Stimulated activated effector memory CD8-positive, alpha-beta T cell treated with anti-CD3 and anti-CD28 coated beads, Interleukin-12 subunit alpha, Interleukin-12 subunit beta, amount 100 ng/mL, for 72 hours (primary cell): ENCODE data around the gene CACNA1C.

ENCODE experiments used
- ATAC-seq: fragments of 150-1000 bp; cut with Tn5 transposase; 2 replicates; pipeline ENCODE4 v1.10.0; 2021
- DNase-seq, 2 donors: peaks; one replicate each; pipeline ENCODE4 v3.0.0; 2021 to 2022; ENCODE audit warnings: low spot score in 2 of 2
- H3K27ac Mint-ChIP-seq: one replicate; pipeline ENCODE4 v1.8.0; 2022; ENCODE audit warnings: mild to moderate bottlenecking, mixed read lengths
- H3K36me3 Mint-ChIP-seq: one replicate; pipeline ENCODE4 v1.8.0; 2022; ENCODE audit warnings: mild to moderate bottlenecking, mixed read lengths
- H3K4me1 Mint-ChIP-seq: one replicate; pipeline ENCODE4 v1.8.0; 2022; ENCODE audit warnings: mixed read lengths
- H3K4me3 Mint-ChIP-seq: one replicate; pipeline ENCODE4 v1.8.0; 2022; ENCODE audit warnings: mild to moderate bottlenecking, mixed read lengths
- H3K9me3 Mint-ChIP-seq: one replicate; pipeline ENCODE4 v1.8.0; 2022; ENCODE audit warnings: mixed read lengths

Gene CACNA1C

GRCh38 chr12:2417481-2418160 is 364.8 kb downstream of the CACNA1C start:
- Mint-ChIP-seq H3K9me3 (no peaks in the 10 kb centered on the region), H3K4me1 (no peaks in the 10 kb centered on the region), H3K4me3 (no peak overlapping the region), H3K36me3 (no peaks in the 10 kb centered on the region), H3K27ac (no peak overlapping the region)
- DNase-seq (no peak), ATAC-seq (no peak)

- Mint-ChIP-seq H3K4me1 (no peaks in the 10 kb centered on the region), H3K4me3 (no peak overlapping the region), H3K9me3 (no peaks in the 10 kb centered on the region), H3K36me3 (no peaks in the 10 kb centered on the region), H3K27ac (no peak overlapping the region)
- ATAC-seq (no peak), DNase-seq (no peak)
Measured at GRCh38 chr12:2418579-2418978, 365.8 kb downstream of the CACNA1C start.

- no peak overlapping the region for H3K27ac Mint-ChIP-seq
- no peak for ATAC-seq
- DNase-seq, result no peak
- H3K36me3 Mint-ChIP-seq, result no peaks in the 10 kb centered on the region
- no peaks in the 10 kb centered on the region for H3K4me1 Mint-ChIP-seq
- H3K9me3 Mint-ChIP-seq, result no peaks in the 10 kb centered on the region
- no peak overlapping the region for H3K4me3 Mint-ChIP-seq
Measured at GRCh38 chr12:2422591-2422990, 369.8 kb downstream of the CACNA1C start.

- H3K36me3 Mint-ChIP-seq, result no peaks in the 10 kb centered on the region
Measured at GRCh38 chr12:2429032-2429431, 376.2 kb downstream of the CACNA1C start.

GRCh38 chr12:2431810-2432209 is 379.0 kb downstream of the CACNA1C start:
- H3K4me3 Mint-ChIP-seq, result no peak overlapping the region
- H3K36me3 Mint-ChIP-seq, result no peaks in the 10 kb centered on the region
- H3K9me3 Mint-ChIP-seq, result no peaks in the 10 kb centered on the region
- no peak overlapping the region for H3K27ac Mint-ChIP-seq
- no peak for ATAC-seq
- DNase-seq, result no peak
- H3K4me1 Mint-ChIP-seq, result no peaks in the 10 kb centered on the region

More at GRCh38 chr12:2429032-2429431, 376.2 kb downstream of the CACNA1C start:
- no peaks in the 10 kb centered on the region for H3K9me3 Mint-ChIP-seq
- ATAC-seq (no peak), DNase-seq (no peak)
- no peak overlapping the region for H3K4me3 Mint-ChIP-seq
- no peak overlapping the region for H3K27ac Mint-ChIP-seq
- no peaks in the 10 kb centered on the region for H3K4me1 Mint-ChIP-seq

- Mint-ChIP-seq H3K4me1 (no peaks in the 10 kb centered on the region), H3K27ac (no peak overlapping the region), H3K36me3 (no peaks in the 10 kb centered on the region), H3K4me3 (no peak overlapping the region), H3K9me3 (no peaks in the 10 kb centered on the region)
- no peak for ATAC-seq
- no peak for DNase-seq
Measured at GRCh38 chr12:2432856-2433255, 380.1 kb downstream of the CACNA1C start.

GRCh38 chr12:2435511-2435910 is 382.7 kb downstream of the CACNA1C start:
- ATAC-seq, result no peak
- Mint-ChIP-seq H3K4me3 (no peak overlapping the region), H3K4me1 (no peaks in the 10 kb centered on the region), H3K9me3 (no peaks in the 10 kb centered on the region), H3K27ac (no peak overlapping the region), H3K36me3 (no peaks in the 10 kb centered on the region)
- DNase-seq, result no peak

- Mint-ChIP-seq H3K4me1 (no peaks in the 10 kb centered on the region), H3K36me3 (no peaks in the 10 kb centered on the region), H3K27ac (no peak overlapping the region), H3K4me3 (no peak overlapping the region), H3K9me3 (no peaks in the 10 kb centered on the region)
- DNase-seq (no peak), ATAC-seq (peak; percentile 11)
Measured at GRCh38 chr12:2439332-2440100, 386.7 kb downstream of the CACNA1C start.

- Mint-ChIP-seq H3K9me3 (no peaks in the 10 kb centered on the region), H3K4me3 (no peak overlapping the region), H3K36me3 (no peaks in the 10 kb centered on the region), H3K27ac (no peak overlapping the region), H3K4me1 (no peaks in the 10 kb centered on the region)
- DNase-seq (no peak), ATAC-seq (no peak)
Measured at GRCh38 chr12:2443776-2444175, 391.0 kb downstream of the CACNA1C start.

GRCh38 chr12:2445968-2446367 is 393.2 kb downstream of the CACNA1C start:
- peaks cover 5% of the 10 kb centered on the region for H3K4me1 Mint-ChIP-seq
- H3K4me3 Mint-ChIP-seq, result no peak overlapping the region
- ATAC-seq (no peak), DNase-seq (no peak)
- H3K27ac Mint-ChIP-seq, result no peak overlapping the region
- H3K36me3 Mint-ChIP-seq, result no peaks in the 10 kb centered on the region
- H3K9me3 Mint-ChIP-seq, result no peaks in the 10 kb centered on the region

GRCh38 chr12:2447861-2448260 is 395.1 kb downstream of the CACNA1C start:
- ATAC-seq, result no peak
- Mint-ChIP-seq H3K36me3 (no peaks in the 10 kb centered on the region), H3K4me3 (no peak overlapping the region), H3K9me3 (no peaks in the 10 kb centered on the region), H3K4me1 (peaks cover 5% of the 10 kb centered on the region), H3K27ac (no peak overlapping the region)
- DNase-seq, result no peak

GRCh38 chr12:2449586-2449985 is 396.8 kb downstream of the CACNA1C start:
- ATAC-seq, result no peak
- Mint-ChIP-seq H3K4me3 (no peak overlapping the region), H3K9me3 (no peaks in the 10 kb centered on the region), H3K4me1 (peaks cover 5% of the 10 kb centered on the region), H3K27ac (no peak overlapping the region), H3K36me3 (no peaks in the 10 kb centered on the region)
- no peak for DNase-seq

GRCh38 chr12:2450553-2450952 is 397.8 kb downstream of the CACNA1C start:
- Mint-ChIP-seq H3K36me3 (no peaks in the 10 kb centered on the region), H3K27ac (no peak overlapping the region), H3K4me1 (peaks cover 5% of the 10 kb centered on the region), H3K4me3 (no peak overlapping the region), H3K9me3 (no peaks in the 10 kb centered on the region)
- DNase-seq (no peak), ATAC-seq (no peak)

GRCh38 chr12:2451025-2451424 is 398.2 kb downstream of the CACNA1C start:
- ATAC-seq (no peak), DNase-seq (no peak)
- no peak overlapping the region for H3K27ac Mint-ChIP-seq
- H3K4me3 Mint-ChIP-seq, result no peak overlapping the region
- H3K4me1 Mint-ChIP-seq, result peaks cover 5% of the 10 kb centered on the region
- no peaks in the 10 kb centered on the region for H3K36me3 Mint-ChIP-seq
- H3K9me3 Mint-ChIP-seq, result no peaks in the 10 kb centered on the region

- no peaks in the 10 kb centered on the region for H3K36me3 Mint-ChIP-seq
- ATAC-seq (no peak), DNase-seq (no peak)
- H3K9me3 Mint-ChIP-seq, result no peaks in the 10 kb centered on the region
- no peak overlapping the region for H3K4me3 Mint-ChIP-seq
- peaks cover 5% of the 10 kb centered on the region for H3K4me1 Mint-ChIP-seq
- no peak overlapping the region for H3K27ac Mint-ChIP-seq
Measured at GRCh38 chr12:2451497-2451896, 398.7 kb downstream of the CACNA1C start.

- no peak for ATAC-seq
- Mint-ChIP-seq H3K27ac (no peak overlapping the region), H3K36me3 (no peaks in the 10 kb centered on the region), H3K4me1 (peaks cover 5% of the 10 kb centered on the region), H3K4me3 (no peak overlapping the region), H3K9me3 (no peaks in the 10 kb centered on the region)
- no peak for DNase-seq
Measured at GRCh38 chr12:2453076-2453760, 400.4 kb downstream of the CACNA1C start.
